Umbilical cord (tissue), 2 donors: ENCODE data around the gene HEPACAM2. TPM values are rescaled to one million over a fixed set of nuclear protein-coding genes. Genes with fewer than 3 reads are reported as not detected.

Source experiments
- DNase-seq: peaks from one replicate; pipeline ENCODE4 v3.0.0-alpha.2; 2015; ENCODE audit warnings: low spot score
- total RNA-seq: library from RNA; depleted of rRNA; stranded (reverse); fragments of >200 nt; gene quantifications from one replicate; pipeline ENCODE4 v1.2.3, GENCODE V29; 2014; ENCODE audit warnings: low replicate concordance; ENCODE audit not compliant: insufficient read depth

The HEPACAM2 gene
- total RNA-seq, 1 donor from 2014 or later = 4.3 TPM

DNA sequence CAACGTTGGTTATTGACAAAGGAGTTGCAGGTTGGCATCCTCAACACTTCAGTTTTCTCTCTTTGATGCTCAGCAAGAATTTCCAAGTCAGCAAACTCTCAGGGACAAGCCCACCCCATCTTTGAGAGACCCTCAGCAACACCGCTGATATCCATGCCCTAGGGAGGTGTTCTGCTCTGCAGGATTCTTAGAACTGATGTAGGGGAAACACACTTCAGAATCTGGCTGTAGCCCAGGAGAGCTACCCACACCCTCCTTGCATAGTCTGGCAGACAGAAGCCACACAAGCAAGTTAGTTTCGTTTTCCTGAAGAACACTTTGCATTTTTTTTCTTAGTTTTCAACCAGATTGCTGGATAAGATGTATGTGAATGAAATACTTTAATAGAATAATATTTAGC is 78.9 kb downstream of the HEPACAM2 start:
- peak; percentile 43 for DNase-seq

DNA sequence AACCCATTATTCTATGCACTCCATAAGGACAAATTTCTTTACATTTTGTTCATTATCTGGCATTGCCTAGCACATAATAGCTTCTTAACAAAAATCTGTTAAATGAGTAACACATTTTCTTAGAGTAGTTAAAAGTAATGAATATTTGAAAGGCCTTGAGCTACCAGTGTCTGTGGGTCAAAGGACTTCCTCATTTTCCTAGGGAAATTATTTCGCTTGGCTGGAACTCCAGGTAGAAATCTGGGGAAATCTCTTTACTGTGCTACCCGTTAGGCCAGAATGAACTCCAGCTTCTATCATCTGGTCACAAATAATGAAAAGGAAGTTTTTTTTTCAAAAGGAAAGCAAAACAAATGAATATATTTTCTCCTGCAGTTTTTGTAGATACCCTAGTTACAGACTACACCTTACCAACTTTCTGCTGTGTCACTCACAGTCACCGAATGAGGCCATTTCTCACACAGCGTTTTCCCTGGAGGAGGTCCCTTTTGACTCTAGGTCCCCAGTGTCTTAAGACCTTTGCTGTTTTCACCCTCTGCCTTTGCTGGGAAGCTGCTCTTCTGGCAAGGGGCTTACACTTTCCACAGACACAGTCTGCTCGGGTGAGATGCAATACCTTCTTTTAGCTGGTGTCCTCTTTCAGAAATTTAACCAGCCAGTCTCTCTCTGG is 79.7 kb downstream of the HEPACAM2 start:
- no peak for DNase-seq

DNA sequence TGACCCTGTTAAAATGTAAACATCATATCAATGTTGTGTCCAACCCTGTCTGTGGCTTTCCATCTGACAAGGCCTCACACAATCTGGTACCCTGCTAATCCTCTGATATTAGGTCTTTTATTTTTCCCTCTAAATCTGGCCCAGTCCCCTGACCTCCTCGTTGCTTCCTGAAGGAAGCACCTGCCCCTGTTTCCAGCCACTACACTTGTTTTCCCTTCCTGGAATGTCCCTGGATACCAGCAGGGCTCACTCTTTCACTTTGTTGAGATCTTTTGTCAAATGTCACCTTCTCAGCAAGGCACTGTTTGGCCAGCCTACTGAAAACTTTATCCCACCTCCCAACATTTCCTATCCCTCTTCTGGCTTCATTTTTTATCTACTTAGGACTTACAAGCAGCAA is 80.2 kb downstream of the HEPACAM2 start:
- DNase-seq = no peak

DNA sequence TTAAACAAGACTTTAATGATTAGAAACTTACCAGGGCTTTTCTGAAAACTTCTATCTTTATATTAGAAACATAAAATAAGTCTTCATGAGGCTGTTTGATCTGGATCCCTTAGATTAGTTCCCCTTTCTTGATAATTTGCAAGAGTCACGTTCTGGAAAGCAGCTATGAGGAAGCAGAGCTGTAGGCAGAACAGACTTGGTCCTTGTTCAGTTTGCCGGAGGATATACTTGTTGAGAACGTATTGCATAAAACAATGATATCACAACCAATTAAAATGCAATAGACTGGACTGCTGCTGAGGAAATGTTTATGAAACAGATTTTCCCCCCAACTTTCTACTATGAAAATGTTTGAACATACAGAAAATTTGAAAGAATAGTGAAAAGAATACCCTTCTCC is 80.9 kb downstream of the HEPACAM2 start:
- DNase-seq = no peak

DNA sequence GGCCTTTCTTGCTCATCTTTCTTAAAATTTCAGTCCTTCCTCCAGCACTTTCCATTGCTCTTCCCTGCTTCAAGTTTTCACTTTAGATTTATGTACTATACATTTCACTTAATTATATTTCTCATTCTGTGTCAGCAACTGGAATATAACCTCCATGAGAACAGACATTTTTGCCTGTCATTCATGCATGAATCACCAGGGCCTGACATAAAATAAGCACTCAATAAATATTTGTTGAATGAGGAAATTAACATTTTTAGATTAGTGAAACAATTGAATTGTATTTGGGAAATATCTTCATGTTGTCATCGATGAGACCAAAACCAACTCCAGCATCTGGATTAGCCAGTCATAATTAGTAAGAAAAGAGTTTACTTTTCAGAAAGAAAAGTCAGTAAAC is 84.1 kb downstream of the HEPACAM2 start:
- DNase-seq = no peak

DNA sequence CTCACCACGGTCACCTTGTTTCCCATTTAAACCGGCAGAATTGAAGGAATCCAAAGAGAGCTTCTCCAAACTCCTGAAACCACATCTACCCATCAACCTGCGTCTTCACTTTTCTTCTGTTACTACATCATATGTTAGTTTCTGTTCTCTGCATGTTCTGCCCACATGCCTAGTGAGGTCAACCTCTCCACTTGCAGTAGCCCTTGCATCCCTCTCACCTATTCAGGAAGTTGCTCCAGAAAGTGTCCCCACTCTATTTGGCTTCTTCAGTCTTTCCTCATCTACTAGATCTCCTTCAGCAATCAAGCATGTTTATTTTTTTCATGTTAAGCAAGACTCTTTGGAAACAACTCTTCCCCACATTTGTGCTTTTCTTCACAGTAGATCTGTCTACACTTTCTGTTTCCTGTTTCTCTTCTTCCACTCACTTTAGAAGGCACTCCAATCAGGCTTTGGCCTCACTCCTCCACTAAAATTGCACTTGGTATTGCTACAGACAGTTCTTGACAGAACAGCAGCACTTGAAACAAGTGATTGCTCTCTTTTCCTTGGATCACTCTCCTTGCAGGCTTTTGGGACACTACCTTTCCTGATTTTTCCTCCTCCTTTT is 85.6 kb downstream of the HEPACAM2 start:
- no peak for DNase-seq

DNA sequence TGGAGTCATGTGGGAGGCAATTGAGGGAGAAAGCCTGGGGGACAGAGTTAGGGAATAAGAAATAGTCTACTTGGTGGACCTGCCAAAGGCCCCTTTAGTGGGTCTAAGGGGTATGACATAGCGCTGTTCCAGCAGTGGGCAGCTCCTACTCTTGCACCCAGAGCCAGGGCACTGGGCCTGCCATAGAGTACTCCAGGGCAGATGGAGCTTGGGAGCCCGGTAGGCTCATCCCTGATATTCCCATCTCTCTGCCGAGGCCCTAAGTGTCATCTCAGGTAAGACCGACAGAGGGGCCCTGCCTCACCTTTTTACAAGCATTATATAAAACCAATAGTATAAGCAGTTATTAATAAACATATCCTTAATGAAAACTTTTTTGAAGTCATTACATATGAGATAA is 87.7 kb downstream of the HEPACAM2 start:
- DNase-seq = no peak

Other genes with a start within 250 kb of the HEPACAM2 start
- gene SAMD9, start 108.5 kb downstream of the HEPACAM2 start, total RNA-seq = 24.6 TPM
- 20.0 TPM for gene SAMD9L, start 78.1 kb downstream of the HEPACAM2 start, total RNA-seq
- gene VPS50, start 5.9 kb upstream of the HEPACAM2 start, total RNA-seq = 74.6 TPM